Measurements from ENCODE around the gene LIMS2. TPM values are rescaled to one million over a fixed set of nuclear protein-coding genes. Genes with fewer than 3 reads are reported as not detected.
A peak's percentile ranks its signal among the peaks of the same experiment; 100 is the strongest.

LIMS2 gene
- total RNA-seq, 2 donors from 2014 or later = 210 to 235 TPM

DNA sequence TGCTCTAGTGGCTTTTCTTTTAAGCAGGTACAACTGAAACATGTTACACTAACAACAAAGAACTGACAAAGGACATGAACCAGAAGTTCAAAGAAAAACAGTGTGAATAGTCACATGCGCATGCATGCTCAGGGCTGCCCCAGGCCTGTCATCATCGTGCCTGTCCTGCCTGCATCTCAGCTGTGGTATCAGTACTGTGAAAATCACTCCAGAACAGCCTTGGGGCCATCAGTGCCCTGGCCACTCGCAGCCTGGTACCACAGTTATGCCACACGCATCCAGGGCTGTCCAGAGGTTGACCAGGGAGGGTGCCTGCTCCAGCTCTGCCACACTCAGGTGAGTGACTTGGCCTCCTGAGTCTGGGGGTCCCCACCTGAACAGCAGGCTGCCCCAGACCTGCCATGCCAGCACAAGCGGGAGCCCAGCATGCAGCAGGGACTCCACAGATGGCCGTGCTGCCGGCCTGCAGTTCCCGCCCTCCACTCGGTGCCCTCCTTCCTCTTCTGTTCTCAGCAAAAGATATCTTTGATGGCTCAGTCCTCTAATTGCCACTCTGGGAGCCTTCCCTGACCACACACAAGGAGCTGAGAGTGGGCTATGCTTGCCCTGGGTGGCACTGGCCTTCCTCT is 12.3 kb downstream of the LIMS2 start:
- no peak for DNase-seq (ENCODE audit: low spot score)
- intact Hi-C loops (cut with DNase I) = no loop called here

DNA sequence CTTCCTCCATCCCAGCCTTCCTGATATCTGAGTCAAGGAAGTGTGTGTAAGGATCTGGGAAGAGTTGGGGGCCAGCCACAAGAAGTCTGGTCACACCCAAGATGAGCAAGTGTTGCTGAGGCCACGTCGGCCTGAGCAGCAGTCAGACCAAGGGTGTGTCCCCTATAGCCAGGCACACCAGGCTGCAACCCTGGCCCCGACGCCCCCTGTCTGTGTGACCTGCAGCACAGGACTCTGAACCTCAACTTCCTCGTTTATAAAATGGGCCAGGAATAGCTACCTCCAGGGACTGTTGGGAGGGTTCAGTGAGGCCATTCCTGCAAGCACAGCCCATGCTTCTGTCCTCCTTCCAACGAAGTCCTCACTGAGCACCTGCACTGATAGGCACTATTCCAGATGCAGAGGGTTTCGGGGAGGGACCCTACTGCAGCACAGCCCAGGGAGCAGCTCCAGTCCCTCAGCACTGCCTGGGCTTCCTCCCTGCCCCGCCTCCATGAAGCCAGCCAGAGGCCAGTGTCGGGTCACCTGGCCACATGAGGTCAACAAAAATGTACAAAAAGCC is 13.3 kb downstream of the LIMS2 start:
- intact Hi-C loops (cut with DNase I) = no loop called here
- peak; percentile 90 for DNase-seq (ENCODE audit: low spot score)

DNA sequence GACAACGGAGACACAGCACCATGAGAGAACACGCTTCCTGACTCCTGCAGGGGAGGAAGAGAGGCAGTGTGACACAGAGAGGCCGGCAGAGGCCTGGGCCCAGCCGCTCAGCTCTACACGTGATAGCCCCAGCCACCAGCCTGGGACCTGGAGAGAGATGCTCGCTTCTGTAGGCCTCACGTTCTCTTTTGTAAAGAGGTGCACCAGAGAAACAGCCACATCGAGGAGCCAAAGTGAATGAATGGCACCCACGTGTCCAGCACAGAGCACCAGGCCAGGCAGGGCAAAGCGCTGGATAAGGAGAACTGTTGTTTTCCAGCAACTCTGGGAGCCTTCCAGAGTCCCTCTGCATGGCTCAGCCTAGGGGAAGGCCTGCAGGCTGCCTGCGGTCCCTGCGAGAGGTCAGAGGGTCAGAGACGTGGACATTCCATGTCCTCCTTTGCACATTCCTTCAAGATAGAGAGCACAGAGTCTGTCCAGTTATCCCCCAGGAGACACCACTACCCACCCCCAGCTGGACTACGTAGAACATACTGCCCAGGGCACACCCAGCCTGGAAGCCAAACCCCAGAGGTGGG is 14.2 kb downstream of the LIMS2 start:
- DNase-seq (ENCODE audit: low spot score) = peak; percentile 86
- intact Hi-C loops (cut with DNase I) = no loop called here

DNA sequence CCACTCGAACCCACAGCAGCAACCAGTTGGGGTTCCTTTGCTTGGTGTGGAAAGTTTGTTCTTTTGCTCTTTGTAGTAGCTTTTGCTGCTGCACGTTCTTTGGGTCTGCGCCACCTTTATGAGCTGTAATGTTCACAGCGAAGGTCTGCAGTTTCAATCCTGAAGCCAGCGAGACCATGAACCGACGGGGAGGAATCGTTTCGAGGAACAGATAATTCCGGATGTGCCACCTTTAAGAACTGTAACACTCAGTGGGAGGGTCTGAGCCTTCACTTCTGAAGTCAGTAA is 15.1 kb downstream of the LIMS2 start:
- DNase-seq (ENCODE audit: low spot score) = peak; percentile 56

DNA sequence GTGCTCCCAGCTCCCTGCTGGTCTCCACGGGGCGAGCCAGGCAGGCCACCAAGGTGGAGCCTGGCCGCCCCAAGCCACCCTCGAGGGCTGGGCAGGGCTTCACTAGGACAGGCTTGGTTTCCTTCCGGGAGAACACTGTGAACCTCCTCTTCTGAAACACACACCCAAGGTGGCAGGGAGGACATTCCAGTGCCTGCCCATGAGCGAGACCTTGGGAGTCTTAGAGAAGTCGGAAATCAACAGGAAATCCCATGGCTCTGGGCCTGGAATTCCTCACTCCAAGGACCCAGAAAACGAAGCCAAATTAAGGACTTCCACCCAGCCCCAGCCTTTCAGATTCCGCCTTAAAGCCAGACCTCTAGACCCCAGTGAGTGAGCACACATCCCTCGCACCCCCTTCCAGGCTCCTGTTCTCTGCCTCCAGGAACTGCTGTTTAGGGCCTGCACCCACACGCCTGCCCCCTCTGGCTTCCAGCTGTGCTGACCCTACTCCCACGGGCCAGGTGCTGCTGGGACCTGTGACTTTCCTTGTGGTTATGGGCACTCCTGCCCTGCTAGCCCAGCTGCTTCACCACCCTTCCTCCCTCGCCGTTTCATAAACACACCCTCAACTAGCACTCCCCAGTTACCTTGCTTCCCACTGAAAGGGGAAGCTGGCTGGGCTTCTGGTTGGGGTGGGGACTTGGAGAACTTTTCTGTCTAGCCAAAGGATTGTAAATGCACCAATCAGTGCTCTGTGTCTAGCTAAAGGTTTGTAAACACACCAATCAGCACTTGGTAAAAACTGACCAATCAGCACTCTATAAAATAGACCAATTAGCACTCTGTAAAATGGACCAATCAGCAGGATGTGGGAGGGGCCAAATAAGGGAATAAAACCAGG is 15.7 kb downstream of the LIMS2 start:
- peak; percentile 82 for DNase-seq (ENCODE audit: low spot score)
- intact Hi-C loops (cut with DNase I) = no loop called here

More for the DNA sequence above, 15.1 kb downstream of the LIMS2 start:
- intact Hi-C loops (cut with DNase I) = no loop called here

DNA sequence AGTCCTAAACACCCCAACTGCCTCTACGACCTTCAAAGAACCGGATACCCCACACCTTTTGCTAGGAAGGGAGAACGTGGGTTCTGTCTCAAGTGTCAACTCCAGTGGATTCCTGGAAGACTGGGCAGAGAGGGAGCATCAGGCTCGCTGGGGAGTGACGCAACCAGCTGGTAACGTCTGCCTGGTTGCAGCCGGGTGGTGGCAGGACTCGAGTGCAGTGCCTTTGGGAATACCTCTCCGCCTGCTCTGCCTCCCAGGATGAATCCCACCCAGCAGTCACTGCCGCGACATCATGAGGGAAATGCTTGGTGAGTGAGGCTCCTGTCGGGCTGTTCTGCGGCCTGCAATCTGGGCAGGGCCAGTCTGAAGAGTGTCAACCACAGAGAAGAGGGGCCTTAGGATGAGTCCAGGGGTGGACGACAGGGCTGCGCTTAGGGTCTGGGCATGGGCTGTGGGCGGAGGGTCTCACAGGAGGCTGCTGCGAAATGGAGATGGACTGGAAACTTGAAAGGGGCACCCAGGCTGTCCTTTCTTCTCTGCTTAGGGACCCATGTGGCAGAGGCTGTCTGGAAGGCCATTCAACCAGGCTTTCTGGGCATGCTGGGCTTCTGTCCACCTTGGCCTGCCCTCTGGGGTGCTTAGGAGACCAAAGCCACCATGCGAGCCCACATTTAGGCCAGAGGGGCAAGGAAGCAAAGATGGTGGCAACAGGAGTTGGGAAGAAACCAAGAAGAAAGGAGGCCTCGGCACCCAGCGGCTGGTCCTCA is 16.5 kb downstream of the LIMS2 start:
- intact Hi-C loops (cut with DNase I) = no loop called here
- DNase-seq (ENCODE audit: low spot score) = peak; percentile 70

DNA sequence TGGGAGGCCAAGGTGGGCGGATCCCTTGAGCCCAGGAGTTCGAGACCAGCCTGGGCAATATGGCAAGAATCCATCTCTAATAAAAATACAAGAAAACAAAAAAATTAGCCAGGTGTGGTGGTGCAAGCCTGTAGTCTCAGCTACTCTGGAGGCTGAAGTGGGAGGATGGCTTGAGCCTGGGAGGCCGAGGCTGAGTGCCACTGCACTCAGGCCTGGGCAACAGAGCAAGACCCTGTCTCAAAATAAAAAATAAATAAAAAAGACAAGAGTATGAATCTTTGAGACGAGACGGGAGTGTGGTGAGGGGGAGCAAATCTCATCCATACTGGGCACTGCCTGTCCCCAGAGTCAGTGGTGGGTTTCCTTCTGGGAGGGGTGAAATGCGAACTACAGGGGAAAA is 17.2 kb downstream of the LIMS2 start:
- intact Hi-C loops (cut with DNase I) = no loop called here

DNA sequence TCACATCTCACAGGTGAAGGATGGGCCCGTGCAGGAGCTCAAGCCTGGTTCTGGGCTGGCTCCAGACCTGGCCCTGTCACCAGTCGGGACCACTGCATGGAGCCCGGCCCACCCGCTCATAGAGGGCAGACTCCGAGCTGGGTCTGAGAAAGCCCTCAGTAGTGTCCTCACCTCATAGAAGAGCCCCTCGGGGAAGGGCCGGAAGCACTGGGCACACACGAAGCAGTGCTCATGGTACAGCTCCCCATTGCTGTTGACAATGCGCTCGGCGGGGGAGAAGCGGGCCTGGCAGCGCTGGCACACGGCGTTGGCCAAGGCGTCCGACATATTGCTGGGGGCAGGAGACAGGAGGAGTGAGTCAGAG is 18.1 kb downstream of the LIMS2 start:
- intact Hi-C loops (cut with DNase I) = no loop called here
- peak; percentile 81 for DNase-seq (ENCODE audit: low spot score)

More for the DNA sequence above, 17.2 kb downstream of the LIMS2 start:
- DNase-seq (ENCODE audit: low spot score) = peak; percentile 44

DNA sequence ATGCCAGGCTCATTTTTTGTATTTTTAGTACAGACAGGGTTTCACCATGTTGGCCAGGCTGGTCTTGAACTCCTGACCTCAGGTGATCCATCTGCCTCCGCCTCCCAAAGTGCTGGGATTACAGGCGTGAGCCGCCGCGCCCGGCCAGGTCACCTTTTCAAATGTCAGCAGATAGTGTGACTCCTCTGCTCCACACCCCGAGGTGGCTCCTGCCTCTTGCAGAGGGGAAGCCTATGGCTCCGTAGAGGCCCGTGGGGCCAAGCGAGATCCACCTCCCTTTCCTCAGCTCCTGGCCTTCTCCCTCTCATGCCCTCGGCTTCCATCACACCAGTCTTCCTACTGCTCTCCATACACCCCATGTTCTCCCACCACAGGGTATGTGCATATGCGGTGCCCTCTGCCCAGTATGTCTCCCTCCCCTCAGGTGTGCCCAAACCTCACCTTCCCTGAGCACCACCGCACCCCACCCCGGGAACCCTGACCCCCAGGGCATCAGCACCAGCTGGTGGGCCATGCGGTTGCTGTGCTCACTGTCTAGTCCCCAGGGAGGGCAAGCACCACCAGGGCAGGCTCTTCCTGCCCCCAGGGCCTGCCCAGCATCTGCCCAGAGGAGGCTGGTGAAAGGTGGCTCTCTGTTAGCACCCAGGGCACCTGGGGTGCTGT is 18.6 kb downstream of the LIMS2 start:
- intact Hi-C loops (cut with DNase I) = no loop called here

DNA sequence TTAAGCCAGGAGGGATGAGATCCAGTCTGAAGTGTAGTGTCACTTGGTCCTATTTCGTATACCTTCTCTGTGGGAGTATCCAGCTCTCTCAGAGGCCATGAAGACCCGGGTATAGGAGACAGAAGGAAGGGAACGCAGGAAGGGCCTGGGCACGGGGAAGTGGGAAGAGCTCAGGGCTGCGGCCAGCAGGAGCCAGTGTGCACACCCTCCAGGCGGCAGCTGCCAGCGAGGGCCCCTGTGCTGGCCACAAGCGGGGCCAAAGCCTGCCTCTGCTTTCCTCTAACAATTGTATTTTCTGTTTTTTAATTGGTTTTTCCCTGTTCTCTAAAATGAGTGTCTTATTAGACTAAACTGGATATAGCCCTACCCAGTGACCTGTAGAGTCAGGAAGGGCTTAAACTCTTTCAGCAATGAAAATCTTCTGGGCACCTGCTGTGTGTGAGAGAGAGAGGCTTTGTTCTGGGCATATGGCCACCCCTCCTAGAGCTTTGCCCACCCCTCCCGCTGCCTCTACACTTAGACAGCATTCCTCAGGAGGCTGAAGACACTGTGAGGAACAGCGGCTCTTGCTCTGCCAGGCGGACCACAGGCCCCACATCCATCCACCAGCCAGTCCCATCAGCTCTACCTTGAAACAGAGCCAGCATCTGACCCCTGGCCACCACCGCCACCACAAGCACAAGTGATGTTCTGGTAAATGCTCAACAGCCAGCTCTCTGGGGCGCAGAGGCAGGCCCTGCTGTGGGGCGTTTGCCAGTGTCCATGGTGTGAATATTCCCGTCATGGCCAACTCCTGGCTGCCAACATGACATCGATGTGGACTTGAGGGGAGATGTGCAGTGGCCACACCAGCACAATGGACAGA is 19.9 kb downstream of the LIMS2 start:
- DNase-seq (ENCODE audit: low spot score) = peak; percentile 64
- intact Hi-C loops (cut with DNase I) = no loop called here

More for the DNA sequence above, 18.6 kb downstream of the LIMS2 start:
- DNase-seq (ENCODE audit: low spot score) = peak; percentile 50

DNA sequence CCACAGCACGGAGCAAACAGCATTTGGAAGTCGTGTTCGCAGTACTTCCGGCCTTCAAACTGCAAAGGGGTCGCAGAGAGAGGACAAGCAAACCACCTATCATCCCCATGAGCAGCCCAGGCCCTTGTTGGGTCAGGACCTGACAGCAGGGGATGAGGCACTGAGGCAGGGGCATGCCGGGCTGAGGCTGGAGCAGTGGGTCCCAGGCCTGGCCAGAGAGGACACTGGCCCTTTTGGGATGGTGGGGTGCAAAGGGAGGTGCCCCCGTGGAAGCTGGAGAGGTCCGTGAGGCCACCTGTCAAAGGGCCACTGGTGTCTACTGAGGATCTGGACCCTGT is 20.5 kb downstream of the LIMS2 start:
- DNase-seq (ENCODE audit: low spot score) = no peak
- intact Hi-C loops (cut with DNase I) = no loop called here

DNA sequence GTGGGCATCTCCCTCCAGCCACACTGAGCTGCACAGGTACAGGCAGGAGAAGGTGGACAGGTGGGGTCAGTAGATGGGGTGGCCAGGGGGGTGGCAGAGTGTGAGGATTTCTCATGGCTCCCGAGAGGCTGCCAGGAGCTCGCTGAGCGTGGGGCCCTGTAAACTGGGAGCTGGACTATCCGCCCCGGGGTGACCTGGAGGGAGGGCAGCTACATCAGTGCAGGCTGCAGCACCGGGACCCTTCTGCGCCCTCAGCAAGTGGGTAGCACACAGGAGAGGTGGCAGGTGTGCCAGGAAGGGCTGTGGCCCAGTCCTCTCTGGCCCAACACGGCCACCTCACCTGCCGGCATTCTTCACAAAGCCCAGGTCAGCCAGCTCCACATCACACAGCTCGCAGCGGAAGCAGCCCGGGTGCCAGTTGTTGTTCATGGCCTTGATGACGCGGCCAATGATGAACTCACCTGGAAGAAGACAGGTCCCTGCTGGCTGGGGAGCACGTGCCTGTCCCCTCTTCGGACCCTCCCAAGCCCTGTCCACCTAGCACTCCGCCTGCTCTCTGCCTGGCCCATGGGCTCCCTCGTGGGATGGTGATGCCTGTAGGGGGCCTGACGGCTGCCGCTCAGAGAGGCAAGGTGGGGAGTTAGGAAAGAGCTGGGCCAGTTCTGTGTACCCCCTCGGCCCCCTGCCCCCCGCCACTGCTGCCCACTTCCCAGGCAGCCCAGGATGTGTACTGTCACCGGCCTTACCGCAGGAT is 21.1 kb downstream of the LIMS2 start:
- intact Hi-C loops (cut with DNase I) = no loop called here
- peak; percentile 76 for DNase-seq (ENCODE audit: low spot score)

DNA sequence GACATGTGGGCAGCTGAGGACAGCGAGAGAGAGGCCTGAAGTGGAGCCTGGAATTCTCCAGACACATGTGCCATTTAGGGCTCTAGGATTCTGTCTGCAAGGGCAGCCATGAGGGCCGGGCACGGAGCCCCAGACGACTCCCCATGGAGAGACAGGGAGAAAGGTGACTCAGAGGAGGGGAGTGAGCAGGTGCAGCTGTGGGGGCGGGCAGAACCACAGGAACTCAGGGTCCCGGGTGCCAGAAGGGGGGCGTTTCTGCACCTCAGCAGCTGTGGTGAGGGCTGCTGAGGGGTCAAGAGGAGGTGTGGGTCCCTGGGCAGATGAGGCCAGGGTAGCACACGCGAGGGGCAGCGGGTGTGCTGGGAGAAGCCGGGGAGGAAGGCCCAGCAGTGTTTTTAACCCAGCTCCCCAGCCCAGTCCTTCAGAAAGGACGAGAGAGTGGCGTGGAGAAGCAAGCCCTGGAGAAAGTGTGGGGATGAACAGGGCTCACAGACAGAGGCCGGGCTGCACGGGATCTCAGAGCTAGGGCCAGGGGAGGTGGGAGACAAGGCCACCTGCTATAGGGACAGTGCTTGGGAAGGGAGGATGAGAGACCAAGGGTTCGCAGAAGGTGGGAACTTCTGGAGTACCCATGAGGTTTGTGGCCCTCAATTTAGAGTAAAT is 21.8 kb downstream of the LIMS2 start:
- DNase-seq (ENCODE audit: low spot score) = peak; percentile 71
- intact Hi-C loops (cut with DNase I) = no loop called here

DNA sequence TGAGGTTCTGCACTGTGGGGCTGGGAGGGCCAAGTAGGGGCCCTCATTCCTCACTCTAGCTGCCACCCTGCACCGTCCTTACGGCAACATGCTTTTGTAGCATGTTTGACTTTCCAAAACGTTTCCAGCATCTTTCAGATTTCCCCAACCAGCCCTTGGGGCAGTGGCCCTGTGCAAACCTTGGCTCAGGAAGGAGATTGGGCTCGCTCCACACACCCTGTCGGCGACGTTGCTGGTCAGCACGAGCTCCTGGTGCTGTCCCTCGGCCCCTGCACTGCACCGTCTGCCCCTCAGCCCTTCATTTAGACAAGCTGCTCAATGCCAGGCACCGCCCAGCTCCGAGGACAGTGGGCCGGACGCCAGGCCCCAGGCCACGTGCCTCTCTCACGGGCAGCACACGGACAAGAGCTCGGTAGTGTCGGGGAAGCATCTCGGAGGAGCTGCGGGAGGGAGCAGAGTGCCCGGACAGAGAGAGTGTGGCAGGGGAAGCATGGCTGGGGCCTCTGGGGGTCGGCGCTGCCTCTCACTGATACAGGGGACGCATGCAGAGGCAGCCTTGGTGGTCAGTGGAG is 22.5 kb downstream of the LIMS2 start:
- intact Hi-C loops (cut with DNase I) = no loop called here
- DNase-seq (ENCODE audit: low spot score) = peak; percentile 73

DNA sequence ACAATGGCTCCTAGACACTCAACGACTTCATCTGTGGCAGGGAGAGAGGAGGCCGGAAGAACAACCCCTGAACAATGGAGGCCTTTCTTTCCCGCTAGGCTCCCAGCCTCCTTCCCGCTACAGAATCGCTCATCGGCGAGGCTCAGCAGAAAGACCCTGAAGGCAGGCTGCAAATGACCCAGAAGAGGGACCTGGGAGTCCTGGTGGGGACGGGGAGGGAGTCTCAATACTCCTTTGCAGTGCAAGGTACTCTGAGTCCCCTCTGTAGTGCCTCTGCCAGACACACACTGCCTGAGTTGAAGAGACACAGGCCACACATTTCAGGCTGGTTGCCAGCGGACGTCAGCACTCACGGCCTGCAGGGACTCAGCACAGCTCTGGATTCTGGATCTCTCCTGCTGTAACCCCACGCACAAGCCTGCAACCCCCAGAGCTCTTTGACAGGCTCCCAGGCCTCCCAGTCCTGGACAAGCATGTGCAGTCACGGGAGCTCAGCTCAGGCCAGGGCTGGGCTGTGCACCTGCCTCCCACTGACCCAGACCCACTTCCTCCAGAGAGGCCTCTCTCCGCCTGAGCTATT is 23.3 kb downstream of the LIMS2 start:
- peak; percentile 84 for DNase-seq (ENCODE audit: low spot score)
- intact Hi-C loops (cut with DNase I) = no loop called here

DNA sequence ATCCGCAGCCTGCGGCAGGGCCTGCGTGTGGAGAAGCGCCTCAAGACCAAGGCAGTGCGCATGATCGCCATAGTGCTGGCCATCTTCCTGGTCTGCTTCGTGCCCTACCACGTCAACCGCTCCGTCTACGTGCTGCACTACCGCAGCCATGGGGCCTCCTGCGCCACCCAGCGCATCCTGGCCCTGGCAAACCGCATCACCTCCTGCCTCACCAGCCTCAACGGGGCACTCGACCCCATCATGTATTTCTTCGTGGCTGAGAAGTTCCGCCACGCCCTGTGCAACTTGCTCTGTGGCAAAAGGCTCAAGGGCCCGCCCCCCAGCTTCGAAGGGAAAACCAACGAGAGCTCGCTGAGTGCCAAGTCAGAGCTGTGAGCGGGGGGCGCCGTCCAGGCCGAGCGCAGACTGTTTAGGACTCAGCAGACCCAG is 23.9 kb downstream of the LIMS2 start:
- intact Hi-C loops (cut with DNase I) = no loop called here
- DNase-seq (ENCODE audit: low spot score) = peak; percentile 80
